Left lung (tissue), 10 donors: Measurements from ENCODE around the gene ZBTB47. TPM values are rescaled to one million over a fixed set of nuclear protein-coding genes. Genes with fewer than 3 reads are reported as not detected.

Experiments
- ATAC-seq: fragments of 200-7000 bp; cut with Tn5 transposase; one replicate; pipeline ENCODE4 v1.9.1; 2020; ENCODE audit warnings: moderate library complexity
- DNase-seq, 4 donors: peaks; one replicate each; pipeline ENCODE4 v3.0.0-alpha.2; 2013 to 2020
- H3K27ac ChIP-seq, 2 donors: fragments of 200-600 bp; sonication (generic) in 1 of 2; one replicate each; pipeline versions ENCODE4 v1.5.0 to v1.8.0; 2020 to 2021
- H3K27me3 ChIP-seq, 2 donors: fragments of 200-600 bp; sonication (generic) in 1 of 2; one replicate each; pipeline versions ENCODE4 v1.5.0 to v1.8.0; 2020 to 2021
- H3K36me3 ChIP-seq, 2 donors: fragments of 200-600 bp; sonication (generic) in 1 of 2; one replicate each; pipeline versions ENCODE4 v1.5.0 to v1.8.0; 2020 to 2021
- H3K4me1 ChIP-seq, 2 donors: fragments of 200-600 bp; one replicate each; pipeline ENCODE4 v1.8.0; 2021
- H3K4me3 ChIP-seq, 2 donors: fragments of 200-600 bp; sonication (generic) in 1 of 2; one replicate each; pipeline versions ENCODE4 v1.5.0 to v1.8.0; 2020 to 2021; ENCODE audit warnings: mild to moderate bottlenecking in 1 of 2
- H3K9me3 ChIP-seq, 2 donors: fragments of 200-600 bp; sonication (generic) in 1 of 2; one replicate each; pipeline versions ENCODE4 v1.5.0 to v1.8.0; 2020 to 2021
- intact Hi-C, 2 donors: fragments of 100-400 bp; cut with DNase I; formaldehyde crosslinking; loops; one replicate each; pipeline versions ENCODE4 v1.11.2 to v1.14.2; 2022
- polyA plus RNA-seq, 6 donors: library from polyadenylated mRNA; unstranded; fragments of 120-200 nt; gene quantifications; one replicate each; pipeline ENCODE4 v1.2.1, GENCODE V29; 2013; ENCODE audit not compliant: insufficient read length in 6 of 6
- total RNA-seq, 2 donors: library from RNA; stranded (reverse); fragmentation: NEBNext Ultra II Directional; extraction: Animal tissue kit (Norgen Biotek cat#: 25700); gene quantifications; one replicate each; pipeline ENCODE4 v1.2.1, GENCODE V29; 2021
- TF ChIP-seq, protein P1 (sequence below), 2 donors: fragments of 200-600 bp; sonication (generic) in 1 of 2; IDR thresholded peaks; one replicate each; pipeline versions ENCODE4 v1.5.0 to v1.8.0; 2021; ENCODE audit warnings: antibody characterized with exemption in 2 of 2
- donor health status: DM: no; HTN: yes; CAD: no.
- donor health status: DM: no; HTN: no; CAD: no.

Gene ZBTB47
- total and polyA plus RNA-seq, 8 donors = 10.4 to 34.9 (median 15.1) TPM

DNA sequence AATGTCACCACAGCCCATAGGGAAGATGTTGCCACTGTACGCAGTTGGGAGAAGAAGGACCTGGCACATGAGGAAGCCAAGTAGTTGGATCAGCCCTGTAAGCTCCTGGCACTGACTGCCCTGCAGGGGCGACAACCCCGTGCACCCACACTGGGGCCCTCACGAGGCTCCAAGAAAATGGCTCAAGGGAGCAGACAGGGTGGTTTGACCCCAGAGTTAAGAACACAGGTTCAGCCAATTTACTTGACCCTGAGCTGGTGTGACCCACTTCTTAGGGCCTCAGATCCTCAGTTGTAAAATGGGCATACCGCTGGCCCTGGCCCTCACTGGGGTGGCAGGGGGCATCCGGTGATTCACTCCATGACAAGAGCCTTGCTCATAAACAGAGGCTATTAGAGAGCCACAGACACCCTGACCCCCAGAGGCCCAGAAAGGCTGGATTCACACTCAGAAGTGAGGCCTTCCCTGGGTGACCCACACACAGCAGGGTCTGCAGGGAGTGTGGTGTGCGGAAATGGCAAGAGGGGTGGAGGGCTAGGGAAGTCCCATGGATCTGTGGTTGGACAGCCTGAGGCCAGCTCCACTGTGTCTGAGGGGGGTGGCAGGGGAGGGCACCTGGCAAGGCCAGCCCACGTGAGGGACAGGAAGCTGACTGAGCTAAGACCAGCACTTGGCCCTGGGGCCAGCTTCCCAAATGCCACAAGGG lies 50.8 kb downstream of the ZBTB47 start:
- H3K4me3 ChIP-seq = no peak overlapping the region
- H3K36me3 ChIP-seq = no peaks in the 10 kb centered on the region
- no peak overlapping the region for H3K27ac ChIP-seq
- ATAC-seq (no peak), DNase-seq (peak in 1 of 4 donors; percentile 41)
- H3K4me1 ChIP-seq = no peaks in the 10 kb centered on the region
- intact Hi-C loops = no loop called here
- TF ChIP-seq, protein P1, sequence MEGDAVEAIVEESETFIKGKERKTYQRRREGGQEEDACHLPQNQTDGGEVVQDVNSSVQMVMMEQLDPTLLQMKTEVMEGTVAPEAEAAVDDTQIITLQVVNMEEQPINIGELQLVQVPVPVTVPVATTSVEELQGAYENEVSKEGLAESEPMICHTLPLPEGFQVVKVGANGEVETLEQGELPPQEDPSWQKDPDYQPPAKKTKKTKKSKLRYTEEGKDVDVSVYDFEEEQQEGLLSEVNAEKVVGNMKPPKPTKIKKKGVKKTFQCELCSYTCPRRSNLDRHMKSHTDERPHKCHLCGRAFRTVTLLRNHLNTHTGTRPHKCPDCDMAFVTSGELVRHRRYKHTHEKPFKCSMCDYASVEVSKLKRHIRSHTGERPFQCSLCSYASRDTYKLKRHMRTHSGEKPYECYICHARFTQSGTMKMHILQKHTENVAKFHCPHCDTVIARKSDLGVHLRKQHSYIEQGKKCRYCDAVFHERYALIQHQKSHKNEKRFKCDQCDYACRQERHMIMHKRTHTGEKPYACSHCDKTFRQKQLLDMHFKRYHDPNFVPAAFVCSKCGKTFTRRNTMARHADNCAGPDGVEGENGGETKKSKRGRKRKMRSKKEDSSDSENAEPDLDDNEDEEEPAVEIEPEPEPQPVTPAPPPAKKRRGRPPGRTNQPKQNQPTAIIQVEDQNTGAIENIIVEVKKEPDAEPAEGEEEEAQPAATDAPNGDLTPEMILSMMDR (IDR thresholded peaks at IDR 0.05) = no peak
- peaks cover 0 to 10% of the 10 kb centered on the region in 2 donors for H3K27me3 ChIP-seq
- H3K9me3 ChIP-seq = no peaks in the 10 kb centered on the region

DNA sequence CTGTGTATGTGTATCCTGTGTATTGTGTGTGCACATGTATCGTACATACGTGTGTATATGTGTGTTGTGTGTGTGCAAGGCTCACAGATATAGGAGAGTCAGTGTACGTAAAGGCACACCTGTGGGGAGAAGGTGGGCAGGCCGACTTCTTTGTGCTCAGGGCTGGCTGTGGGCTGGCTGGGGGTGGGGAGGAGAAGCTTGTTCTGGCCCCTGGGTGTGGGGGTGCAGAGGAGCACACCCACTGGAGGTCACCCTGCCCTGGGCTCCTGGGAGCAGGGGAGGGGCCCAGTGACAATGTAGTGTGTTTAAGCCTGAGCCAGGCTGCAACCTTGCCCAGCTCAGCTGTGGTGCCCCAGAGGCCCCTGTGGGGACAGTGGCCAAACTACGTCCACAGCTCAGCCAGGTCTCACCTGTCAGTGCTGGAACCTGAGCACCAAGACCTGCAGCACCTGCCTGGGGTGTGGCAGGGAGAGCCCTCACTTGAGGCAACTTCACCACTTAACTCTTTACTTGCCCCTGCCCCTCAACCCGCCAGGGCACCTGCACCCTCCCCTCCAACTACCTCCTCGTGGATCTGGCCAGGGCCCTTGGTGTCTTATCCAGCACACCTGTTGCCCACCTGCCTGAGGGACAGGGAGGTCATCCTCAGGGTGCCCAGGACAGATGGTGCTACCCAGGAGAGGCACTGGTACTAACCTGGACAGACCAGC lies 51.7 kb downstream of the ZBTB47 start:
- TF ChIP-seq, protein P1 (IDR thresholded peaks at IDR 0.05) = no peak
- Histone ChIP-seq H3K36me3 (no peaks in the 10 kb centered on the region), H3K27ac (no peak overlapping the region), H3K4me1 (no peaks in the 10 kb centered on the region), H3K9me3 (no peaks in the 10 kb centered on the region), H3K4me3 (no peak overlapping the region), H3K27me3 (peaks cover 0 to 10% of the 10 kb centered on the region in 2 donors)
- peak in 2 of 4 donors; percentile 28 to 43 for DNase-seq
- intact Hi-C loops = no loop called here
- no peak for ATAC-seq

DNA sequence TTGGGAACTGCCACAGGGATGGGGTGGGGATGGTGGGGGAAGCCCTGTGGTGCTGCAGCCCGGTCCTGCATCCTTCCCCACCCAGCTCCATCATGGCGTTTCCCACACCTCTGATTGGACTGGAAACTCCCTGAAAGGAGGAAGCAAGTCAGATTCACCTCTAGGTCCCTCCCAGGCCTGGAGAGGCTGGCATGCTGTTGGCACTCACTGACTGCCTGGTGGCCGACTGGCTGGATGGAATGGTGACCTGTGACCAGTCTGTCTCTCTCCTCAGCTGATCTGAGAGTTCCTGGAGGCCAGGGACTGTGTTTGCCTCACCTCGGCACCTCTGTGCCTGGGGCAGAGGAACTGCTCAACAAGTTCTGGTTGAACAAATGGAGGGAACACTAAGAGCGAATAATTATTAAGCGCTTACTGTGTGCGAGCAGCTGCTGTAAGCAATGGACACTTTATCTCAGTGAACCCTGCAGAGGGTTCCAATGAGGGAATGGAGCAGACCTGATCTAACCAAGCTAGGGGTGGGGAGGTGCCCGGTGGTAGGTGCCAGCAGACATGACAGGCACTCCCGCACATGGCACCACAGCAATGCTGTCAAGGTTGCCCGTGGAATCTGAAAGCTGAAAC lies 52.6 kb downstream of the ZBTB47 start:
- TF ChIP-seq, protein P1 (IDR thresholded peaks at IDR 0.05) = no peak
- ATAC-seq (no peak), DNase-seq (peak in 1 of 4 donors; percentile 16)
- Histone ChIP-seq H3K27me3 (peaks cover 0 to 10% of the 10 kb centered on the region in 2 donors), H3K27ac (no peak overlapping the region), H3K4me1 (no peaks in the 10 kb centered on the region), H3K9me3 (no peaks in the 10 kb centered on the region), H3K36me3 (no peaks in the 10 kb centered on the region), H3K4me3 (no peak overlapping the region)
- intact Hi-C loops = no loop called here

DNA sequence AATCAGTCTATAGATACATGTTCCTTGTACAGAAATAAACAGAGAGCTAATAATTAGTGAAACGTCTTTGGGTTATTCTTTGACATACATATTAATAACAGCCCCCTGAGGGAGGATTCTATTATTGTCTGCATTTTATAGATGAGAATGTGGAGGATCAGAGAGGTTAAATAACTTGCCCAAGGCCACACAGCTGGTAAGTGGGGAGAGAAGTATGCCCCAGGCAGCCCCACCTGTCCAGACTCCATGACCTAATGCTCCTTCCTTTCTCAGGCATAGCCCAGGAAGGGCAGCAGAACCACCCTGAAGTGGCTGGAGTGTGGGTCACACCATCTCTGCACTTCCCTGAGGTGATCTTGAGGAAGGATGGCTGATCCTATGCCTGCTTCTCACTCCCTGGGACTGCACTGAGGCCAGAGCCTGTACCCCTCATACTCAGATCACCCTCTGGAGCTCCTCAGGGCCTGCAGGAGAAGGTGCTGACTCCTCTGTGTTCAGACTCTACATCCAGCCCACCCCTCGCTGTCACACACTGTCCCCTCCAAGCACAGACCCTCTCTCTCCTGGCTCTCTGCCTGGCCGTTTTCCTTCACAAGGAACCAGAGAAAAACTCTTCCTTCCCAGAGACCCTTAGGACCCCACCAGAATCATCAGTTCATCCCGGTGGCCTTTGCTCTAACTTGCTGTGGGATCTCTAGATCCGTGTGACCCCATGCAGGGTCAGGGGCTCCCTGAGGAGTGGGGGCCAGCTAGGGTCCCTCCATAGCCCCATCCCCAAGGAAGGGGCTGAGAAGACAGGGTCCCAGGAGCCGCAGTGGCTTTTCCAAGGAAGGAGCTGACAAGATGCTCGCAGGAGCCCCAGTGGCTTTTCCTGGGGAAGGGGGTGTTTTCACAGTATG lies 53.5 kb downstream of the ZBTB47 start:
- DNase-seq = peak in 1 of 4 donors; percentile 14
- TF ChIP-seq, protein P1 (IDR thresholded peaks at IDR 0.05) = no peak
- intact Hi-C loops = no loop called here
- no peak for ATAC-seq
- Histone ChIP-seq H3K27ac (no peak overlapping the region), H3K4me1 (no peaks in the 10 kb centered on the region), H3K36me3 (no peaks in the 10 kb centered on the region), H3K27me3 (peaks cover 0 to 6% of the 10 kb centered on the region in 2 donors), H3K9me3 (no peaks in the 10 kb centered on the region), H3K4me3 (no peak overlapping the region)
